HAP-1 (cell line): ENCODE data around the gene ZFP3.
"Not testable (repeated sequence)": the region's sequence is repeated elsewhere in the genome, so short reads cannot be mapped to it uniquely, and the experiment has no call there.

Source experiments
- DNase-seq, 2 experiments: peaks; one replicate each; pipeline ENCODE4 v3.0.0-alpha.2; 2016 to 2020; ENCODE audit warnings: low spot score in 2 of 2
- H3K27me3 ChIP-seq: fragments of 250-450 bp; sonication (Bioruptor Pico); 2 replicates; pipeline ENCODE4 v1.5.1; 2020; ENCODE audit warnings: low read depth, mild to moderate bottlenecking, moderate library complexity
- H3K36me3 ChIP-seq: fragments of 250-450 bp; sonication (Bioruptor Pico); replicated peaks from 2 replicates; pipeline ENCODE4 v1.5.1; 2020; ENCODE audit warnings: mild to moderate bottlenecking
- H3K4me1 ChIP-seq: fragments of 250-450 bp; sonication (Bioruptor Pico); 2 replicates; pipeline ENCODE4 v1.5.1; 2020; ENCODE audit warnings: mild to moderate bottlenecking
- H3K4me3 ChIP-seq: fragments of 250-450 bp; sonication (Bioruptor Pico); 2 replicates; pipeline ENCODE4 v1.5.1; 2020; ENCODE audit warnings: mild to moderate bottlenecking, moderate library complexity
- H3K9me3 ChIP-seq: fragments of 250-450 bp; sonication (Bioruptor Pico); 2 replicates; pipeline ENCODE4 v1.5.1; 2020; ENCODE audit warnings: mild to moderate bottlenecking, moderate library complexity
- in situ Hi-C: fragments of 300-500 bp; cut with MboI; formaldehyde crosslinking; loops from 3 replicates; pipeline ENCODE4 v1.14.3; 2020; ENCODE audit warnings: low sequenced_read_pairs, inconsistent platforms, mixed read lengths

ZFP3 gene

DNA sequence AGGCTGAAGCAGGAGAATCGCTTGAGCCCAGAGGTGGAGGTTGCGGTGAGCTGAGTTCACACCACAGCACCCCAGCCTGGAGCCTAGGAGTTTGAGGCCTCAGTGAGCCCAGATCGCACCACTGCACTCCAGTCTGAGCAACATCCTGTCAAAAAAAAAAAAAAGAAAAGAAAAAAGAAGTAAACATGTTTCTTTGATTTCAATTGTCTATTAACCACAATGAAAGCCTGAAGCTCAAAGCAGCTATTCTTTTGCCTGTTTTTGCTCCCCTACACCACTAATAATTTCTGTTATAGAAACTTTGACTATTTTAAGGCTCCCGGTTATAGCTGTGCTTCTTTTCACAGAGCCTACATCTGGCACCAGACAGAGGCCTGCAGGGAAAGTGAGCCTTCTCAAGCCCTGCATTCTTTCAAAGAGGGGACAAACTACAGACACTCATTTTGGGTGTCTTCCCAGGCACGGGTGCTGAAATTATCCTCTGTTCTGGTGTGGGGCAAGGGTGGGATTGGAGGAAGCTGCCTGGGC lies 28.9 kb upstream of the ZFP3 start:
- H3K4me1 ChIP-seq, result no peaks in the 10 kb centered on the region
- no peaks in the 10 kb centered on the region for H3K27me3 ChIP-seq
- in situ Hi-C loops, result no loop called here
- DNase-seq, result no peak
- no peaks in the 10 kb centered on the region for H3K9me3 ChIP-seq
- H3K36me3 ChIP-seq, result no peaks in the 10 kb centered on the region
- no peak overlapping the region for H3K4me3 ChIP-seq

DNA sequence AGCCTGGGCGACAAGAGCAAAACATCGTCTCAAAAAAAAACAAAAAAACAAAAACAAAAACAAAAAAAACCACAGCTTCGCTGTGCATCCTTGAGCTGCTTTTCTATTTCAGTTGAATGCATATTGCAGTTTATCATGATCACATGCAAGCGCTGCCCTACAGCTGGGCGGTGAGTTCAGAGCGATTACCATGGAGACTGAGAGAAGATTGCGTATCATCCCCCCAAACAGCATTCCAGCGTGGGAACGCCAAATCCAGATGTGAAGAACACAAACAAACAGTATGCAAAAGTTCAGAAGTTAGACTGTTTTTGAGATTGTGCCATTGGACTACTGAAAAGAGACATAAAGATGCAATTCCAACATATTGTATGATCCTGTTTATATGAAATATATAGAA lies 28.0 kb upstream of the ZFP3 start:
- Histone ChIP-seq H3K36me3 (no peaks in the 10 kb centered on the region), H3K4me1 (no peaks in the 10 kb centered on the region), H3K4me3 (no peak overlapping the region), H3K27me3 (no peaks in the 10 kb centered on the region), H3K9me3 (no peaks in the 10 kb centered on the region)
- DNase-seq, result no peak
- in situ Hi-C loops, result no loop called here

DNA sequence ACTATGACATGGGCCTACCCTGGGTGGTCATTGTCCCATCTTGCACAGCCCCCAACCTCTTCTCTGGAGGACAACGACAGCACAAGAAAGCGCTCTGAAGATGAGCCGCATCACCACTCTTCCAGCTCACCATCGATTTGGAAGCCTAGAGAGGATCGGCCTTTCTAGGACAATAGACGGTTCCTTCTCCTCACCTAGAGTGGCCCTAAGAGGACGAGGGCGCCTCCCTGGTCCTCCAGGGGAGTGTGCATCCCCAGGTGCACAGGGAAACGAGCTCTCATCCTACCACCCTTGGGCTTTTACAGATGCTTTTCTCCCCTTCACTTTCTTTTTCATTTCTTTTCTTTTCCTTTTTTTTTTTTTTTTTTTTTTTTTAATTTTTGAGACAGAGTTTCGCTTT lies 22.7 kb upstream of the ZFP3 start:
- Histone ChIP-seq H3K9me3 (no peaks in the 10 kb centered on the region), H3K36me3 (no peaks in the 10 kb centered on the region), H3K4me3 (no peak overlapping the region), H3K4me1 (no peaks in the 10 kb centered on the region), H3K27me3 (no peaks in the 10 kb centered on the region)
- in situ Hi-C loops, result no loop called here
- DNase-seq, result no peak

DNA sequence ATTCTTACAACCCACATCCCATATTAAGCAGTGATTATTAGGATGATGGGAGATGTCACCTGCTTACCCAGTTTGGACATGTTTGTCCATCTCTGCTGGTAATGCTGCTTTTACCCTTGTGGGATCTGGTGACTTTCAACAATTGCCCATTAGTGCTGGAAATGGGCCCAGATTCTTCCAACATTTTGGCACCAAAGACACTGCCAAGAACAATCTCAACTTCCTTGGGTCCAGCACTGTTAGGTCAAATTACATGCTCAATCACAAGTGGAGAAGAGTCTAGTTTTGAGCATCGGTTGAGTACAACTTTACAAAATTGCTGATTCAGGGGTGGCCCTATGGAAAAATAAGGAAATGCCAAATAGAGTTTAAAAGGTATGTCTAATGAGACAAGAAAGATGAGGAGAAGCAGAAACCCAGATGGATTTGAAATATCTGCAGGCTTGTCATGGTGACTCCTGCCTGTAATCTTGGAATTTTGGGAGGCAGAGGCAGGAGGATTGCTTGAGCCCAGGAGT lies 13.0 kb upstream of the ZFP3 start:
- no peaks in the 10 kb centered on the region for H3K4me1 ChIP-seq
- no peak overlapping the region for H3K4me3 ChIP-seq
- in situ Hi-C loops, result loop anchor here (10.0 kb wide), 1 partner anchor 150 kb away; no protein-coding TSS in a partner anchor
- no peaks in the 10 kb centered on the region for H3K27me3 ChIP-seq
- H3K9me3 ChIP-seq, result no peaks in the 10 kb centered on the region
- no peak for DNase-seq
- H3K36me3 ChIP-seq, result no peaks in the 10 kb centered on the region

DNA sequence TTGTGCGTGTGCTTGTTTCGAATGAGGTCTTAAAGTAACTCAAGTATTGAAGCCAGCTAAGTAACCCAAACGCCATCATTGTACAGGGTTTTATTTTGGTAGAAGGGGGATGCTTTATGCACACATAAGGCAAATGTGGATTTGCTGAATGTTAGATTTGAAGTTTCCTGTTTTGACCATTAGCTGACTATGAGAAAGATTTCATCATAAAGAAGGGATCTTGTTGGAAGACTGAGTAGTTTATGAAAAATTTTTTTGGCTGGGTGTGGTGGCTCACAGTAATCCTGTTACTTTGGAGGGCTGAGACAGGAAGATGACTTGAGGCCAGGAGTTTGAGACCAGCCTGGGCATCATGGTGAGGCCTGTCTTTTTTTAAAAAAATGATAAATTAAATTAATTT lies 10.0 kb upstream of the ZFP3 start:
- DNase-seq, result no peak
- H3K4me3 ChIP-seq, result no peak overlapping the region
- in situ Hi-C loops, result loop anchor here (10.0 kb wide), 1 partner anchor 153 kb away; no protein-coding TSS in a partner anchor
- no peaks in the 10 kb centered on the region for H3K4me1 ChIP-seq
- no peaks in the 10 kb centered on the region for H3K36me3 ChIP-seq
- no peaks in the 10 kb centered on the region for H3K27me3 ChIP-seq
- H3K9me3 ChIP-seq, result no peaks in the 10 kb centered on the region

DNA sequence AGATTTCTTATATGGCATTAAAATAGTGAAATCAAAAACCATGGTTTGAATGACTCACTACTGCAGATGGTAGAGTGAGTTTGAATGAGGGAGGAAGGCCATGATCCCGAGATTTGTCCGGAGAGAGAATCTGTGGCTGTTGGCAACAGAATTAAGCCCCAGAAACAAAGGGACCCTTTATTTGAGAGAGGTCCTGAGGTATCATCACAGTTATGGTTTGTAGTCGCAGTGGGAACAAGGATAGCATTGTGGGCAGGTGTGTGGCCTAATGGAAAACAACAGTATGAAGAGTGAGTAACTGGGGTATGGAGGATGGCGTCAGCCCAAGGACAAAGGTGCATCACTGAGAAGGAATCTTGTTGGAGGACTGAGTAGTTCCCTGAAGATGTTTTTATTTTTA lies 8.5 kb upstream of the ZFP3 start:
- Histone ChIP-seq H3K9me3 (no peaks in the 10 kb centered on the region; the same call in 1 of the 2 replicates), H3K4me3 (no peak overlapping the region), H3K36me3 (no peaks in the 10 kb centered on the region), H3K27me3 (no peaks in the 10 kb centered on the region), H3K4me1 (peaks cover 6% of the 10 kb centered on the region)
- no peak for DNase-seq
- in situ Hi-C loops, result loop anchor here (10.0 kb wide), 1 partner anchor 155 kb away; no protein-coding TSS in a partner anchor

DNA sequence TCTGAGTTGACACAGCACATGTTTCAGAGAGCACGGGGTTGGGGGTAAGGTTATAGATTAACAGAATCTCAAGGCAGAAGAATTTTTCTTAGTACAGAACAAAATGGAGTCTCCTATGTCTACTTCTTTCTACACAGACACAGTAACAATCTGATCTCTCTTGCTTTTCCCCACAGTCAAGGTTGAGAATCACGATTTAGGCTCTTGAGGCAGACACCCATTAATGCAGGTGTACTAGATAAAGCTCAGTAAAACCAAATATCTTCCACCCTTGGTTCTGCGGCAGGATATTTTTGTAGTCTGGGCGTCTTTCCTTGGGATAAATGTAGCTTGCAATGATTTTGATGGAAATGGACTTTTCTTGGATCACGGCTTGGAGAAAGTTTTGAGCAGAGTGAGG lies 2.8 kb upstream of the ZFP3 start:
- peaks cover 13% of the 10 kb centered on the region for H3K4me1 ChIP-seq
- H3K4me3 ChIP-seq, DNase-seq, H3K27me3 ChIP-seq, in situ Hi-C loops, H3K36me3 ChIP-seq: not testable (repeated sequence)
- peaks cover 16% of the 10 kb centered on the region for H3K9me3 ChIP-seq

DNA sequence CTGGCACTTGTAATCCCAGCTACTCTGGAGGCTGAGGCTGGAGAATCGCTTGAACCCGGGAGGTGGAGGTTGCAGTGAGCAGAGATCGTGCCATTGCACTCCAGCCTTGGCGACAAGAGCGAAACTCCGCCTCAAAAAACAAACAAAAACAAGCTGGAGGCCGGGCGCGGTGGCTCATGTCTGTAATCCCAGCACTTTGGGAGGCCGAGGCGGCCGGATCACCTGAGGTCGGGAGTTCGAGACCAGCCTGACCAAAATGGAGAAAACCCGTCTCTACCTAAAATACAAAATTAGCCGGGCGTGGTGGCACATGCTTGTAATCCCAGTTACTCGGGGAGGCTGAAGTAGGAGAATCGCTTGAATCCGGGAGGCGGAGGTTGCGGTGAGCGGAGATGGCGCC lies 992 bp upstream of the ZFP3 start:
- Histone ChIP-seq H3K4me1 (peaks cover 13% of the 10 kb centered on the region), H3K9me3 (peaks cover 16% of the 10 kb centered on the region)
- DNase-seq, H3K36me3 ChIP-seq, H3K27me3 ChIP-seq, in situ Hi-C loops, H3K4me3 ChIP-seq: not testable (repeated sequence)

DNA sequence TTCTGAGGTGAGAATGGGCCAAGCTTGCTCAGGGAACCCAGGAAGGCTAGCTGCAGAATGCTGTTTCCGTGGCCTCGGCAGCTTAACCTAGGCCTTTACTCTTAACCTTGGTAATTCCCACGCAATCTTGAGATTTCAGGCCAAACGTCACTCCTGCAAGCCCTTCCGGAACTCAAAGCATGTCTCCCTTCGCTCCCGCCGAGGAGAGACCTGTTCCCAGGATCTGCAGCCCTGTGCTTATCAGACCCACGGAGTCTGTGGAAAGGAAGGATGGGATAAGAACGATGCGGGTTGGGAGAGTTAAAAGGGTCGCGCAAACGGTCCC lies 524 bp upstream of the ZFP3 start:
- Histone ChIP-seq H3K4me1 (peaks cover 13% of the 10 kb centered on the region), H3K9me3 (peaks cover 16% of the 10 kb centered on the region), H3K4me3 (no peak overlapping the region), H3K27me3 (no peaks in the 10 kb centered on the region), H3K36me3 (no peaks in the 10 kb centered on the region)
- in situ Hi-C loops, result no loop called here
- DNase-seq, result no peak

DNA sequence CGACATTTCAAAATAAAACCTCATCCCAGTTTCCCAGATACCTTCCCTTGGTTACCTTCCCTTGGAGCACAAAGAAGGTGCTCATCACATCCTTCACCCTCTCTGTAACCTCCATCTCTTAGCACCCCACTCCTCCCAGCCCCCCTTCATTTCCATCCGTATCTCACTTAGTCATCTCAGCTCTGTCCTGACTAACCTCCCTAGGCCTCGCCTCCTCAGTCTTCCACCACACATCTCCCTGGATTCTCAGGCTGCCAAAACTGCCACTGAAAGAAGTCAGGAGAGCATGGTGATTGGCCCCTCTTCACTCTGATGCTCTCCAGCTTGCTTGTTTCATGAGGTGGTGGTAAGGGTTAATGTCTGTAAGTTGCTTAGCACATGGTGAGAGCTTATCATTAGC lies 2.3 kb downstream of the ZFP3 start:
- Histone ChIP-seq H3K4me1 (peaks cover 3% of the 10 kb centered on the region), H3K36me3 (no peaks in the 10 kb centered on the region), H3K4me3 (no peak overlapping the region), H3K9me3 (peaks cover 18% of the 10 kb centered on the region), H3K27me3 (no peaks in the 10 kb centered on the region)
- in situ Hi-C loops, result no loop called here
- DNase-seq, result no peak

DNA sequence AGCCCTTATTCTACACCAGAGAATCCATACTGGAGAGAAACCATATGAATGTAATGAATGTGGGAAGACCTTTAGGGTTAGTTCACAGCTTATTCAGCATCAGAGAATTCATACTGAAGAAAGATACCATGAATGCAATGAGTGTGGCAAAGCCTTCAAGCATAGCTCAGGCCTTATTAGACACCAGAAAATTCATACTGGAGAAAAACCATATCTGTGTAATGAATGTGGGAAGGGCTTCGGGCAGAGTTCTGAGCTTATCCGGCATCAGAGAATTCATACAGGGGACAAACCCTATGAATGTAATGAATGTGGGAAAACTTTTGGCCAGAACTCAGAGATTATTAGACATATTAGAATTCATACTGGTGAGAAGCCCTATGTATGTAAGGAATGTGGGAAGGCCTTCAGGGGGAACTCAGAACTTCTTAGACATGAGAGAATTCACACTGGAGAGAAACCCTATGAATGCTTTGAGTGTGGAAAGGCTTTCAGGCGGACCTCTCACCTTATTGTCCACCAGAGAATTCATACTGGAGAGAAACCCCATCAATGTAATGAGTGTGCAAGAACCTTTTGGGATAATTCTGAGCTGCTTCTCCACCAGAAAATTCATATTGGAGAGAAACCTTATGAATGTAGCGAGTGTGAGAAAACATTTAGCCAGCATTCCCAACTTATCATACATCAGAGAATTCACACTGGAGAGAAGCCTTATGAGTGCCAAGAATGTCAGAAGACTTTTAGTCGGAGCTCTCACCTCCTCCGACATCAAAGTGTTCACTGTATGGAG lies 14.1 kb downstream of the ZFP3 start:
- H3K36me3 ChIP-seq, result no peaks in the 10 kb centered on the region
- peaks cover 48% of the 10 kb centered on the region for H3K9me3 ChIP-seq
- H3K27me3 ChIP-seq, result no peaks in the 10 kb centered on the region
- no peaks in the 10 kb centered on the region for H3K4me1 ChIP-seq
- DNase-seq, result no peak
- H3K4me3 ChIP-seq, result no peak overlapping the region
- in situ Hi-C loops, result no loop called here

DNA sequence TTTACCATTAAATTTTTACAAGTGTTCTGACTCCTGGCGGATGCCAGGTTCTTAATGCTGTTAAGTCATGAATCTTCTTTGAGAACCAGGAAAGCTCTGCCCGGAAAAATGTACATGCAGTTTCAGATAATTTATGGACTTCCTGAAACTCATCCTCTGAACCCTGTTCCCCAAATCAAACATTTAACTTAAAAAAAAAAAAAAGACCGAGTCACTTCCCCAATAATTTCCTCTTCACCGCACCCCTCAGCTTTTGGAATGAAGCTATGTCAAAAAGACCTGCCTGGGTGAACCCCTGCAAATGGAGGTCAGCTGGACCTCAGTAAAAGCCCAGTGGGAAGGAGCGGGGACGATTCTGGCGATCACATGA lies 18.4 kb downstream of the ZFP3 start:
- H3K36me3 ChIP-seq, result no peaks in the 10 kb centered on the region
- no peaks in the 10 kb centered on the region for H3K4me1 ChIP-seq
- peaks cover 34% of the 10 kb centered on the region for H3K9me3 ChIP-seq
- H3K27me3 ChIP-seq, result no peaks in the 10 kb centered on the region
- H3K4me3 ChIP-seq, result no peak overlapping the region
- in situ Hi-C loops, result no loop called here
- no peak for DNase-seq

DNA sequence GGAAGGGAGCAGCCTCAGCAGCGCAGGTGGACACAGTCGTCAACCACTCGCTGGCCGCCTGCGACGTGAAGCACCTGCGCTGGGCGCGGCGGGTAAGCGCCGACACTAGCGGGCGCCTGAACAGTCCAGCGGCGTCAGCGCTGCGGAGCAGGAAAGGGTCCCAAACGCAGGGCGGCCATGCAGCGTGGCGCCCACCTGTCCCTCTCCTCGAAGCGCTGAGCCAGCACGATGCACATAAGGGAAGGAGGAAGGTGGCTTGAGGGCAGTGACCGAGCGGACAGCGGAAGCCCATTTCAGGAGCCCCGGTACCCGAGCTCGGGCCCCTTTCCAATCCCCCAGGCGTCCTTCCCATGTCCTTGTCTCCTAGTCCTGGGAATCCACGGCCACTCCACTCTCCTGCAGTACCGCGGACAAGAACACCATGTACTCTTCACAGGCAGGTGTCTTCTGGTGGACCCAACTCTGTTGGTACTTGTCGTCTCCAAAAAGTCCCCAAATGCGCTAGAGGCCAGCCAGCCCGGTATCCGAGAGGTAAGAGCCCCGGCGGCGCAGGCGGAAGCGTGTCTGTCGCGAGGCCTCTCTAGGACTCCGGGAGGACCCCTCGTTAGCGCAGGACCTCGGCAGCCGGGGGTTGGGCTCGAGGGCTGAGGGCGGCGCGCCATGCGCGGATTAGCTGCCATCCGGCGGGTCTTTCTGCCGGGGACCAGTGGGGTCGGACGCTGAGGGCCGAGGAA lies 19.0 kb downstream of the ZFP3 start:
- Histone ChIP-seq H3K9me3 (peaks cover 28% of the 10 kb centered on the region), H3K4me1 (no peaks in the 10 kb centered on the region), H3K36me3 (no peaks in the 10 kb centered on the region), H3K27me3 (no peaks in the 10 kb centered on the region), H3K4me3 (no peak overlapping the region)
- no peak for DNase-seq
- in situ Hi-C loops, result no loop called here

DNA sequence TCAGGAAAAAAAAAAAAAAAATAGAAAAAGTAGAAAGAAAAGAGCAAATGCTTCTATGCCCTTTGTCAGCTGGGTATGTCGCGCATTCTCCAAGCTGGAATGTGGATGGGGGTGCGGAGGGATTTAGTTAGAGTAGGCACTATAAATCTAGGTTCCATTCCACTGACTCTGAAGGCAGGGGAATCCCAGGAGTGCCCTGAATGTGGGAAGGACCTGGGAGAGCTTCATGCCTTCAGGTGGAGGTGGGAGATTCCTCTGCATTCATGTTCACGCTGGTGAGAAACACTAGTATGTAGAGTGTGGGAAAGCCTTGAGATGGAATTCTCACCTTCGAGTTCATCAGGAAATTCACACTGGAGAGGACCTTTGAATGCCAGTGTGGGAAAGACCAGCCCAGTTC lies 21.0 kb downstream of the ZFP3 start:
- Histone ChIP-seq H3K27me3 (no peaks in the 10 kb centered on the region), H3K4me3 (no peak overlapping the region), H3K9me3 (peaks cover 17% of the 10 kb centered on the region), H3K4me1 (no peaks in the 10 kb centered on the region), H3K36me3 (no peaks in the 10 kb centered on the region)
- in situ Hi-C loops, result no loop called here
- no peak for DNase-seq
